ENCODE results near the gene ARHGAP45.

Gene ARHGAP45

DNA sequence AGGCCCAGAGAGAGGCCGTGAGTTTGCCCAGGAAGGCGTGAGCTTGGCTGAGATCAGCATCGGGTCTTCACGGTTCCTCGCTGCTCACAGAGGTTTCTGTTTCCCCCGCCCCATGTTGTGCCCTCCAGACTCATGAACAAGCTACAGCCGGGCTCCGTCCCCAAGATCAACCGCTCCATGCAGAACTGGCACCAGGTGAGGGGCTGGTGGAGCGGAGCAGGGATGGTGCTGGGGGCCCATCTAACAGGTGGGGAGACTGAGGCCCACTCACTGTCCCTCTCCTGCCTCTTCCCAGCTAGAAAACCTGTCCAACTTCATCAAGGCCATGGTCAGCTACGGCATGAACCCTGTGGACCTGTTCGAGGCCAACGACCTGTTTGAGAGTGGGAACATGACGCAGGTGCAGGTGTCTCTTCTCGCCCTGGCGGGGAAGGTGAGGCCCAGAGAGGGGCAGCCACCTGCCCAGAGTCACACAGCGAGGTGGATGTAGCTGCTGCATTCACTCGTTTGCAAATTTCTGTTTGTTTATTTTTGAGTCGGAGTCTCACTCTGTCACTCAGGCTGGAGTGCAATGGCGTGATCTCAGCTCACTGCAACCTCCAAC, 34.6 kb upstream of the ARHGAP45 start:
- H3K27me3 ChIP-seq (ENCODE audit: insufficient read depth, low read length): no peaks in the 10 kb centered on the region
- H3K79me2 ChIP-seq (ENCODE audit: insufficient read depth, low read length): peaks cover 1% of the 10 kb centered on the region; the same call in 1 of the 2 replicates
- TF ChIP-seq CTCF (IDR thresholded peaks at IDR 0.05; ENCODE audit: low read length): no peak
- no peak for TF ChIP-seq EZH2 (IDR thresholded peaks at IDR 0.05; ENCODE audit: borderline replicate concordance, low read length)
- H3K4me3 ChIP-seq (ENCODE audit: low read depth, low read length, poor library complexity, severe bottlenecking): no peak overlapping the region
- peaks cover 30% of the 10 kb centered on the region for H3K4me1 ChIP-seq (ENCODE audit: insufficient read depth, low read length, severe bottlenecking)
- no peak overlapping the region for H2AFZ ChIP-seq (ENCODE audit: low read length)
- H3K4me2 ChIP-seq (ENCODE audit: low read length): no peak overlapping the region
- 0 out of 2 replicates have a peak, but pooled peaks cover 1% of the 10 kb centered on the region for H3F3A ChIP-seq (ENCODE audit: insufficient read depth, low read length)
- H3K9me3 ChIP-seq (ENCODE audit: low read length): no peaks in the 10 kb centered on the region
- H3K9me2 ChIP-seq (ENCODE audit: low read depth, low read length): no peaks in the 10 kb centered on the region
- peak overlapping the region; percentile 59 for H3K27ac ChIP-seq (ENCODE audit: low read depth, low read length, poor library complexity, severe bottlenecking)
- no peaks in the 10 kb centered on the region for H4K20me1 ChIP-seq (ENCODE audit: insufficient read depth, low read length)
- H3K36me3 ChIP-seq (ENCODE audit: insufficient read depth, low read length): peaks cover 53% of the 10 kb centered on the region
- no peak overlapping the region for H3K9ac ChIP-seq (ENCODE audit: low read length)

GRCh38 chr19:1035998-1036621, 30.9 kb upstream of the ARHGAP45 start:
- no peaks in the 10 kb centered on the region for H3K27me3 ChIP-seq (ENCODE audit: insufficient read depth, low read length)
- H3K79me2 ChIP-seq (ENCODE audit: insufficient read depth, low read length): no peaks in the 10 kb centered on the region
- H3K36me3 ChIP-seq (ENCODE audit: insufficient read depth, low read length): peaks cover 37% of the 10 kb centered on the region
- peaks cover 13% of the 10 kb centered on the region; the same call in 1 of the 2 replicates for H3F3A ChIP-seq (ENCODE audit: insufficient read depth, low read length)
- H3K4me2 ChIP-seq (ENCODE audit: low read length): no peak overlapping the region
- H3K4me3 ChIP-seq (ENCODE audit: low read depth, low read length, poor library complexity, severe bottlenecking): no peak overlapping the region
- peaks cover 27% of the 10 kb centered on the region for H3K4me1 ChIP-seq (ENCODE audit: insufficient read depth, low read length, severe bottlenecking)
- H4K20me1 ChIP-seq (ENCODE audit: insufficient read depth, low read length): no peaks in the 10 kb centered on the region
- H2AFZ ChIP-seq (ENCODE audit: low read length): no peak overlapping the region
- no peaks in the 10 kb centered on the region for H3K9me2 ChIP-seq (ENCODE audit: low read depth, low read length)
- peak; percentile 35; the same call in 1 of the 2 replicates for TF ChIP-seq CTCF (IDR thresholded peaks at IDR 0.05; ENCODE audit: low read length)
- TF ChIP-seq EZH2 (IDR thresholded peaks at IDR 0.05; ENCODE audit: borderline replicate concordance, low read length): no peak
- H3K27ac ChIP-seq (ENCODE audit: low read depth, low read length, poor library complexity, severe bottlenecking): peak overlapping the region; percentile 99
- H3K9ac ChIP-seq (ENCODE audit: low read length): no peak overlapping the region
- H3K9me3 ChIP-seq (ENCODE audit: low read length): no peaks in the 10 kb centered on the region

DNA sequence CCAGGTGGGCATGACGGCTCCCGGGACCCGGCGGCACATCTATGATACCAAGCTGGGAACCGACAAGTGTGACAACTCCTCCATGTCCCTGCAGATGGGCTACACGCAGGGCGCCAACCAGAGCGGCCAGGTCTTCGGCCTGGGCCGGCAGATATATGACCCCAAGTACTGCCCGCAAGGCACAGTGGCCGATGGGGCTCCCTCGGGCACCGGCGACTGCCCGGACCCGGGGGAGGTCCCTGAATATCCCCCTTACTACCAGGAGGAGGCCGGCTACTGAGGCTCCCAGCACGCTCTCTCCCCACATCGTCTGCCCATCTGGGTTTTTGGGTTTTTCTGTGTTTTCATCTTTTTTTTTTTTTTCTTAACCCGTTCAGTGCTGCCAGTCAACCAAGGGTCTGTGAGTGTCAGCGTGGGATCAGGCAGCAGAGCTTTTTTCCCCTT, 29.3 kb upstream of the ARHGAP45 start:
- H4K20me1 ChIP-seq (ENCODE audit: insufficient read depth, low read length): no peaks in the 10 kb centered on the region
- peaks cover 29% of the 10 kb centered on the region for H3K36me3 ChIP-seq (ENCODE audit: insufficient read depth, low read length)
- H3K4me2 ChIP-seq (ENCODE audit: low read length): peak overlapping the region; percentile 92
- TF ChIP-seq CTCF (IDR thresholded peaks at IDR 0.05; ENCODE audit: low read length) (no peak), EZH2 (IDR thresholded peaks at IDR 0.05; ENCODE audit: borderline replicate concordance, low read length) (no peak)
- no peaks in the 10 kb centered on the region for H3K79me2 ChIP-seq (ENCODE audit: insufficient read depth, low read length)
- no peaks in the 10 kb centered on the region for H3K9me3 ChIP-seq (ENCODE audit: low read length)
- H3K9ac ChIP-seq (ENCODE audit: low read length): peak overlapping the region; percentile 55
- peaks cover 42% of the 10 kb centered on the region for H3K4me1 ChIP-seq (ENCODE audit: insufficient read depth, low read length, severe bottlenecking)
- H3F3A ChIP-seq (ENCODE audit: insufficient read depth, low read length): peaks cover 13% of the 10 kb centered on the region; the same call in 1 of the 2 replicates
- H2AFZ ChIP-seq (ENCODE audit: low read length): no peak overlapping the region
- no peaks in the 10 kb centered on the region for H3K27me3 ChIP-seq (ENCODE audit: insufficient read depth, low read length)
- H3K9me2 ChIP-seq (ENCODE audit: low read depth, low read length): no peaks in the 10 kb centered on the region
- peak overlapping the region; percentile 90 for H3K4me3 ChIP-seq (ENCODE audit: low read depth, low read length, poor library complexity, severe bottlenecking)
- H3K27ac ChIP-seq (ENCODE audit: low read depth, low read length, poor library complexity, severe bottlenecking): peak overlapping the region; percentile 99

All from OCI-LY1 (cell line).